ENCODE results near the gene ENTPD2.

- TF ChIP-seq, protein P1, sequence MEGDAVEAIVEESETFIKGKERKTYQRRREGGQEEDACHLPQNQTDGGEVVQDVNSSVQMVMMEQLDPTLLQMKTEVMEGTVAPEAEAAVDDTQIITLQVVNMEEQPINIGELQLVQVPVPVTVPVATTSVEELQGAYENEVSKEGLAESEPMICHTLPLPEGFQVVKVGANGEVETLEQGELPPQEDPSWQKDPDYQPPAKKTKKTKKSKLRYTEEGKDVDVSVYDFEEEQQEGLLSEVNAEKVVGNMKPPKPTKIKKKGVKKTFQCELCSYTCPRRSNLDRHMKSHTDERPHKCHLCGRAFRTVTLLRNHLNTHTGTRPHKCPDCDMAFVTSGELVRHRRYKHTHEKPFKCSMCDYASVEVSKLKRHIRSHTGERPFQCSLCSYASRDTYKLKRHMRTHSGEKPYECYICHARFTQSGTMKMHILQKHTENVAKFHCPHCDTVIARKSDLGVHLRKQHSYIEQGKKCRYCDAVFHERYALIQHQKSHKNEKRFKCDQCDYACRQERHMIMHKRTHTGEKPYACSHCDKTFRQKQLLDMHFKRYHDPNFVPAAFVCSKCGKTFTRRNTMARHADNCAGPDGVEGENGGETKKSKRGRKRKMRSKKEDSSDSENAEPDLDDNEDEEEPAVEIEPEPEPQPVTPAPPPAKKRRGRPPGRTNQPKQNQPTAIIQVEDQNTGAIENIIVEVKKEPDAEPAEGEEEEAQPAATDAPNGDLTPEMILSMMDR (IDR thresholded peaks at IDR 0.05): no peak
- TF ChIP-seq POLR2AphosphoS5 (IDR thresholded peaks at IDR 0.05) (no peak), POLR2A (IDR thresholded peaks at IDR 0.05; ENCODE audit: low read depth) (no peak)
These were observed 8.5 kb upstream of the ENTPD2 start for GRCh38 chr9:137062384-137062783.
